Adrenal gland (tissue), 5 donors: ENCODE data around the gene CRISPLD2.

Experiments used
- POLR2A ChIP-seq, 2 donors: fragments of 450-650 bp; IDR thresholded peaks; one replicate each; pipeline ENCODE4 v1.6.1; 2017; ENCODE audit warnings: antibody characterized with exemption in 2 of 2, mild to moderate bottlenecking in 2 of 2, moderate library complexity in 1 of 2
- TF ChIP-seq, protein P1 (sequence below), 6 experiments: fragments of 450-650 bp in 4 of 6; fragments of 200-600 bp in 2 of 6; sonication (generic) in 1 of 6; IDR thresholded peaks; 1 replicate in 5 of 6; 2 replicates in 1 of 6; pipeline versions ENCODE4 v1.5.1 to v1.8.0; 2016 to 2021; ENCODE audit warnings: antibody characterized with exemption in 6 of 6, mild to moderate bottlenecking in 2 of 6, moderate library complexity in 1 of 6
- donor health status: DM: no; HTN: no; CAD: no.

DNA sequence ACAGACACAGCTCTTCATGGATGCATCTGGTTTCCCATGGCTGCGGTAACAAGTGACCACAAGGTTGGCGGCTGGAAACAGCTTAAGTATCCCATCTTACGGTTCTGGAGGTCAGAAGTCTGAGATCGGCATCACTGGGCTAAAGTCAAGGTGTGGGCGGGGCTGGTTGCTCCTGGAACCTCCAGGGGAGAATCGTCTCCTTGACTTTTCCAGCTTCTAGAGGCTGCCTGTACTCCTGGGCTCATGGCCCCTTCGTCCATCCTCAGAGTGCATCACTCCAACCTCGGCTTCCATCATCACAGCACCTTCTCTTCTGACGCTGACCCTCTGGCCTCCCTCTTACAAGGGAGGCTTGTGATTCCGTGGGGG, 12.9 kb upstream of the CRISPLD2 start:
- TF ChIP-seq, protein P1, sequence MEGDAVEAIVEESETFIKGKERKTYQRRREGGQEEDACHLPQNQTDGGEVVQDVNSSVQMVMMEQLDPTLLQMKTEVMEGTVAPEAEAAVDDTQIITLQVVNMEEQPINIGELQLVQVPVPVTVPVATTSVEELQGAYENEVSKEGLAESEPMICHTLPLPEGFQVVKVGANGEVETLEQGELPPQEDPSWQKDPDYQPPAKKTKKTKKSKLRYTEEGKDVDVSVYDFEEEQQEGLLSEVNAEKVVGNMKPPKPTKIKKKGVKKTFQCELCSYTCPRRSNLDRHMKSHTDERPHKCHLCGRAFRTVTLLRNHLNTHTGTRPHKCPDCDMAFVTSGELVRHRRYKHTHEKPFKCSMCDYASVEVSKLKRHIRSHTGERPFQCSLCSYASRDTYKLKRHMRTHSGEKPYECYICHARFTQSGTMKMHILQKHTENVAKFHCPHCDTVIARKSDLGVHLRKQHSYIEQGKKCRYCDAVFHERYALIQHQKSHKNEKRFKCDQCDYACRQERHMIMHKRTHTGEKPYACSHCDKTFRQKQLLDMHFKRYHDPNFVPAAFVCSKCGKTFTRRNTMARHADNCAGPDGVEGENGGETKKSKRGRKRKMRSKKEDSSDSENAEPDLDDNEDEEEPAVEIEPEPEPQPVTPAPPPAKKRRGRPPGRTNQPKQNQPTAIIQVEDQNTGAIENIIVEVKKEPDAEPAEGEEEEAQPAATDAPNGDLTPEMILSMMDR (IDR thresholded peaks at IDR 0.05): no peak
- TF ChIP-seq POLR2A (IDR thresholded peaks at IDR 0.05): no peak
